ENCODE results near the gene OIP5.

DNA sequence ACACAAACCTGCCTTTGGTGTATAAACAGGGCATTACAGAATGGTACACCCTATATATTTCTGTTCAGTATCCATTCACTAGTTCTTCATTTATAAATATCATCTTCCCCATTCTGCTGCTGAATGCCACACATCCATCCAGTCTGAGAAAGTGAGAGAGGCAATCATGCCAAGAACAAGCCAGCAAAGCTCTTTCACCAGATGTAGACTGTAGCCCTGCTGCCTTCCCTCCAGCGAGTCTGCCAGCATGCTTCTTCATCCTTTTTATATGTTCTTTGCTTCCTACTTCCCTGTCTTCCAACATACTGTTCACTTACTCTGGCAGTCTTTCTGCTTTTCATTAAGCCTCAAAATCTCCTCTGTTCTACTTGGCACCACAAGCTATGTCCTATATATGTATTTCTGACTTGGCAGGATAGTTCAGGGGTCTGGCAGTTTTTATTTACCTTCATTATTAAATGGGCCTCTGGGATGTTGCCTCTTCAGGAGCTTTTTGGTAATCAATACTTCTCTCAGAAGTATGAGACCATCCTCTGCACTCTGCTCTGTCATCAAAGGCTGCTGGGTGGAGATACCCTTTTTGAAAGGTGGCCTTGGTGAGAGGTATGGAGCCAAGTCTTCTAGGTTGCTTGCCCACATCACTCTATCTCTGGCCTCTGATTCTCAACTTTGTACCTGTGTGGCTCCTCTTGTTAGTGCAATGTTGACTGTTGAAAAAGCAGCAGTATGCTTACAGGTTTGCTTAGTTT, 52.7 kb downstream of the OIP5 start:
- no peak for TF ChIP-seq MTA2 (IDR thresholded peaks at IDR 0.05; ENCODE audit: low read depth)
- TF ChIP-seq POLR2AphosphoS5 (IDR thresholded peaks at IDR 0.05; ENCODE audit: low read length): no peak
- no peak for TF ChIP-seq RFX5 (IDR thresholded peaks at IDR 0.05; ENCODE audit: low read depth, low read length)
- TF ChIP-seq, protein P1, sequence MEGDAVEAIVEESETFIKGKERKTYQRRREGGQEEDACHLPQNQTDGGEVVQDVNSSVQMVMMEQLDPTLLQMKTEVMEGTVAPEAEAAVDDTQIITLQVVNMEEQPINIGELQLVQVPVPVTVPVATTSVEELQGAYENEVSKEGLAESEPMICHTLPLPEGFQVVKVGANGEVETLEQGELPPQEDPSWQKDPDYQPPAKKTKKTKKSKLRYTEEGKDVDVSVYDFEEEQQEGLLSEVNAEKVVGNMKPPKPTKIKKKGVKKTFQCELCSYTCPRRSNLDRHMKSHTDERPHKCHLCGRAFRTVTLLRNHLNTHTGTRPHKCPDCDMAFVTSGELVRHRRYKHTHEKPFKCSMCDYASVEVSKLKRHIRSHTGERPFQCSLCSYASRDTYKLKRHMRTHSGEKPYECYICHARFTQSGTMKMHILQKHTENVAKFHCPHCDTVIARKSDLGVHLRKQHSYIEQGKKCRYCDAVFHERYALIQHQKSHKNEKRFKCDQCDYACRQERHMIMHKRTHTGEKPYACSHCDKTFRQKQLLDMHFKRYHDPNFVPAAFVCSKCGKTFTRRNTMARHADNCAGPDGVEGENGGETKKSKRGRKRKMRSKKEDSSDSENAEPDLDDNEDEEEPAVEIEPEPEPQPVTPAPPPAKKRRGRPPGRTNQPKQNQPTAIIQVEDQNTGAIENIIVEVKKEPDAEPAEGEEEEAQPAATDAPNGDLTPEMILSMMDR (IDR thresholded peaks at IDR 0.05 in 2 of 3, conservative IDR thresholded peaks at IDR 0.05 in 1 of 3; ENCODE audit: control insufficient read depth in 2 of 3, extremely low read depth in 1 of 3, insufficient read depth in 1 of 3, low read depth in 3 of 3, low read length in 3 of 3): no peak
- TF ChIP-seq JUNB (IDR thresholded peaks at IDR 0.05): no peak
- no peak for TF ChIP-seq IRF3 (IDR thresholded peaks at IDR 0.05)
- no peak for TF ChIP-seq POLR2A (IDR thresholded peaks at IDR 0.05; ENCODE audit: low read depth, low read length)
- TF ChIP-seq REST (IDR thresholded peaks at IDR 0.05; ENCODE audit: low read depth, low read length): no peak
- no peak for TF ChIP-seq NFYA (IDR thresholded peaks at IDR 0.05; ENCODE audit: borderline replicate concordance, low read depth, low read length)
